ENCODE measurements around the gene ZAR1. TPM values are rescaled to one million over a fixed set of nuclear protein-coding genes. Genes with fewer than 3 reads are reported as not detected.

The ZAR1 gene
- total RNA-seq, 2 experiments from 2014 or later, result not detected

- Histone ChIP-seq H3K4me3 (ENCODE audit: low read depth, low read length, poor library complexity, severe bottlenecking) (no peak overlapping the region), H3K9me2 (ENCODE audit: insufficient read depth, low read length) (no peaks in the 10 kb centered on the region), H3K36me3 (ENCODE audit: insufficient read depth, low read length) (0 out of 2 replicates have a peak, but pooled peaks cover under 1% of the 10 kb centered on the region), H3K4me1 (ENCODE audit: insufficient read depth, low read length, poor library complexity, severe bottlenecking) (no peaks in the 10 kb centered on the region), H3K4me2 (ENCODE audit: low read length) (no peak overlapping the region), H3K27ac (ENCODE audit: low read depth, low read length, poor library complexity, severe bottlenecking) (no peak overlapping the region), H3K9me3 (ENCODE audit: low read length) (no peaks in the 10 kb centered on the region), H4K20me1 (ENCODE audit: insufficient read depth, low read length) (no peaks in the 10 kb centered on the region), H2AFZ (ENCODE audit: low read length) (no peak overlapping the region), H3K79me2 (ENCODE audit: insufficient read depth, low read depth, low read length) (no peaks in the 10 kb centered on the region)
- CTCF ChIA-PET (ENCODE audit: unreplicated experiment), result no interaction called here
- intact Hi-C loops (cut with micrococcal nuclease; ENCODE audit: unreplicated experiment), result no loop called here
- no TSS peak for BruUV-seq (replicated peaks)
- POLR2A ChIA-PET, result interaction anchor here (1.5 kb wide), 1 partner anchor 11 kb away, joined by 5 read pairs; no protein-coding TSS in a partner anchor
- TF ChIP-seq EZH2phosphoT487 (IDR thresholded peaks at IDR 0.05; ENCODE audit: borderline replicate concordance, low read depth, low read length) (no peak), CTCF (conservative IDR thresholded peaks at IDR 0.05; ENCODE audit: low read length) (no peak)
- DNase-seq (ENCODE audit: low spot score), result no peak
Measured at GRCh38 chr4:48493452-48494100, 3.5 kb downstream of the ZAR1 start.

GRCh38 chr4:48495941-48496340 is 5.9 kb downstream of the ZAR1 start:
- ChIA-PET POLR2A (no interaction called here), CTCF (ENCODE audit: unreplicated experiment) (no interaction called here)
- Histone ChIP-seq H3K27ac (ENCODE audit: low read depth, low read length, poor library complexity, severe bottlenecking) (no peak overlapping the region), H4K20me1 (ENCODE audit: insufficient read depth, low read length) (no peaks in the 10 kb centered on the region), H2AFZ (ENCODE audit: low read length) (no peak overlapping the region), H3K4me1 (ENCODE audit: insufficient read depth, low read length, poor library complexity, severe bottlenecking) (no peaks in the 10 kb centered on the region), H3K36me3 (ENCODE audit: insufficient read depth, low read length) (peaks cover 18% of the 10 kb centered on the region; the same call in 1 of the 2 replicates), H3K79me2 (ENCODE audit: insufficient read depth, low read depth, low read length) (no peaks in the 10 kb centered on the region), H3K4me2 (ENCODE audit: low read length) (no peak overlapping the region), H3K9me3 (ENCODE audit: low read length) (no peaks in the 10 kb centered on the region), H3K9me2 (ENCODE audit: insufficient read depth, low read length) (no peaks in the 10 kb centered on the region), H3K4me3 (ENCODE audit: low read depth, low read length, poor library complexity, severe bottlenecking) (no peak overlapping the region)
- intact Hi-C loops (cut with micrococcal nuclease; ENCODE audit: unreplicated experiment), result no loop called here
- DNase-seq (ENCODE audit: low spot score), result no peak
- BruUV-seq (replicated peaks), result no TSS peak
- TF ChIP-seq EZH2phosphoT487 (IDR thresholded peaks at IDR 0.05; ENCODE audit: borderline replicate concordance, low read depth, low read length) (no peak), CTCF (conservative IDR thresholded peaks at IDR 0.05; ENCODE audit: low read length) (no peak)

GRCh38 chr4:48498895-48499294 is 8.8 kb downstream of the ZAR1 start:
- no peaks in the 10 kb centered on the region for H3K9me2 ChIP-seq (ENCODE audit: insufficient read depth, low read length)
- intact Hi-C loops (cut with micrococcal nuclease; ENCODE audit: unreplicated experiment), result no loop called here
- no peak overlapping the region for H3K4me2 ChIP-seq (ENCODE audit: low read length)
- no peak for DNase-seq (ENCODE audit: low spot score)
- H3K36me3 ChIP-seq (ENCODE audit: insufficient read depth, low read length), result peaks cover 33% of the 10 kb centered on the region
- no peak overlapping the region for H3K4me3 ChIP-seq (ENCODE audit: low read depth, low read length, poor library complexity, severe bottlenecking)
- H4K20me1 ChIP-seq (ENCODE audit: insufficient read depth, low read length), result no peaks in the 10 kb centered on the region
- no peaks in the 10 kb centered on the region for H3K9me3 ChIP-seq (ENCODE audit: low read length)
- H3K27ac ChIP-seq (ENCODE audit: low read depth, low read length, poor library complexity, severe bottlenecking), result no peak overlapping the region
- H3K79me2 ChIP-seq (ENCODE audit: insufficient read depth, low read depth, low read length), result no peaks in the 10 kb centered on the region
- H2AFZ ChIP-seq (ENCODE audit: low read length), result no peak overlapping the region
- no TSS peak for BruUV-seq (replicated peaks)
- ChIA-PET POLR2A (no interaction called here), CTCF (ENCODE audit: unreplicated experiment) (no interaction called here)
- no peaks in the 10 kb centered on the region for H3K4me1 ChIP-seq (ENCODE audit: insufficient read depth, low read length, poor library complexity, severe bottlenecking)
- TF ChIP-seq CTCF (conservative IDR thresholded peaks at IDR 0.05; ENCODE audit: low read length) (no peak), EZH2phosphoT487 (IDR thresholded peaks at IDR 0.05; ENCODE audit: borderline replicate concordance, low read depth, low read length) (no peak)
